WTC11 (cell line): Measurements from ENCODE around the gene SYNCRIP. TPM values are rescaled to one million over a fixed set of nuclear protein-coding genes. Genes with fewer than 3 reads are reported as not detected.

Source experiments
- ATAC-seq: fragments of 200-7000 bp; cut with Tn5 transposase; 2 replicates; pipeline ENCODE4 v1.10.0; 2021; ENCODE audit warnings: mild to moderate bottlenecking, moderate library complexity
- CTCF ChIA-PET: fragments of 300-600 bp; sonication (Branson Sonifier 250); formaldehyde crosslinking; loops from one replicate; lab custom pipeline; 2021; ENCODE audit warnings: antibody characterized with exemption; lab: Charles Lee
- POLR2A ChIA-PET: fragments of 350-600 bp; sonication (Branson Sonifier 250); formaldehyde crosslinking; loops from one replicate; lab custom pipeline; 2021; ENCODE audit warnings: antibody characterized with exemption; lab: Charles Lee
- DNase-seq: peaks from one replicate; pipeline ENCODE4 v3.0.0; 2021; ENCODE audit warnings: low spot score
- H3K27ac Mint-ChIP-seq: 2 replicates; pipeline ENCODE4 v1.8.0; 2021; ENCODE audit warnings: mixed read lengths
- H3K27me3 Mint-ChIP-seq: 2 replicates; pipeline ENCODE4 v1.8.0; 2021; ENCODE audit warnings: low read depth, mild to moderate bottlenecking, moderate library complexity, mixed read lengths
- H3K36me3 Mint-ChIP-seq: 2 replicates; pipeline ENCODE4 v1.8.0; 2021; ENCODE audit warnings: mixed read lengths
- H3K4me1 Mint-ChIP-seq: 2 replicates; pipeline ENCODE4 v1.8.0; 2022; ENCODE audit warnings: mixed read lengths
- H3K4me3 Mint-ChIP-seq: 2 replicates; pipeline ENCODE4 v1.8.0; 2021; ENCODE audit warnings: mild to moderate bottlenecking, moderate library complexity, mixed read lengths
- H3K9me3 Mint-ChIP-seq: 2 replicates; pipeline ENCODE4 v1.8.0; 2021; ENCODE audit warnings: mixed read lengths
- CBFB ChIP-seq: sonication (generic); formaldehyde crosslinking; IDR thresholded peaks from 2 replicates; pipeline ENCODE4 v1.8.1; 2022; ENCODE audit warnings: mild to moderate bottlenecking, low read depth, missing genetic modification reagents
- GRHL2 ChIP-seq: fragments of 250-450 bp; sonication (Bioruptor Pico); IDR thresholded peaks from 2 replicates; pipeline ENCODE4 v1.8.0; 2022; ENCODE audit warnings: mild to moderate bottlenecking, moderate library complexity; ENCODE audit not compliant: insufficient replicate concordance, severe bottlenecking
- HMGA2 ChIP-seq: fragments of 250-450 bp; sonication (Bioruptor Pico); IDR thresholded peaks from 2 replicates; pipeline ENCODE4 v1.4.0; 2021; ENCODE audit warnings: mild to moderate bottlenecking, moderate library complexity
- IRF2 ChIP-seq: sonication (generic); formaldehyde crosslinking; IDR thresholded peaks from 2 replicates; pipeline ENCODE4 v1.8.0; 2022; ENCODE audit warnings: low read depth, missing genetic modification reagents, borderline replicate concordance
- JUN ChIP-seq: sonication (generic); formaldehyde crosslinking; IDR thresholded peaks from 2 replicates; pipeline ENCODE4 v1.8.0; 2023; ENCODE audit warnings: mild to moderate bottlenecking, missing genetic modification reagents
- NFATC4 ChIP-seq: fragments of 250-450 bp; sonication (Bioruptor Pico); IDR thresholded peaks from 2 replicates; pipeline ENCODE4 v1.9.0; 2021; ENCODE audit warnings: mild to moderate bottlenecking
- PRRX2 ChIP-seq: fragments of 250-450 bp; sonication (Bioruptor Pico); IDR thresholded peaks from 2 replicates; pipeline ENCODE4 v1.8.0; 2021; ENCODE audit warnings: mild to moderate bottlenecking
- SMAD4 ChIP-seq: sonication (generic); formaldehyde crosslinking; IDR thresholded peaks from 2 replicates; pipeline ENCODE4 v1.8.0; 2022; ENCODE audit warnings: mild to moderate bottlenecking, missing genetic modification reagents
- TCF7 ChIP-seq: sonication (generic); formaldehyde crosslinking; IDR thresholded peaks from 2 replicates; pipeline ENCODE4 v1.8.0; 2022; ENCODE audit warnings: mild to moderate bottlenecking, low read depth, missing genetic modification reagents, moderate library complexity
- TEAD1 ChIP-seq: sonication (generic); formaldehyde crosslinking; IDR thresholded peaks from 2 replicates; pipeline ENCODE4 v1.8.0; 2022; ENCODE audit warnings: mild to moderate bottlenecking, missing genetic modification reagents
- TEAD4 ChIP-seq: sonication (generic); formaldehyde crosslinking; IDR thresholded peaks from 2 replicates; pipeline ENCODE4 v1.8.0; 2022; ENCODE audit warnings: mild to moderate bottlenecking, missing genetic modification reagents
- ZNF219 ChIP-seq: sonication (generic); formaldehyde crosslinking; IDR thresholded peaks from 2 replicates; pipeline ENCODE4 v1.8.0; 2023; ENCODE audit warnings: missing genetic modification reagents, mild to moderate bottlenecking, borderline replicate concordance
- ZNF416 ChIP-seq: fragments of 250-450 bp; sonication (Bioruptor Pico); IDR thresholded peaks from 2 replicates; pipeline ENCODE4 v1.9.0; 2021; ENCODE audit warnings: mild to moderate bottlenecking, inconsistent platforms
- total RNA-seq: library from RNA; stranded (reverse); gene quantifications from 3 replicates; pipeline ENCODE4 v1.2.3, GENCODE V29; 2021
- TF ChIP-seq, protein P1 (sequence below): sonication (generic); formaldehyde crosslinking; IDR thresholded peaks from 2 replicates; pipeline ENCODE4 v1.8.1; 2022; ENCODE audit warnings: mild to moderate bottlenecking, missing genetic modification reagents, moderate library complexity, borderline replicate concordance
- TF ChIP-seq, protein P2 (sequence below): sonication (generic); formaldehyde crosslinking; IDR thresholded peaks from 2 replicates; pipeline ENCODE4 v1.8.0; 2023; ENCODE audit warnings: missing genetic modification reagents, mild to moderate bottlenecking, borderline replicate concordance
- TF ChIP-seq, protein P3 (sequence below): sonication (generic); formaldehyde crosslinking; IDR thresholded peaks from 2 replicates; pipeline ENCODE4 v1.8.1; 2022; ENCODE audit warnings: low read depth, missing genetic modification reagents, borderline replicate concordance
- TF ChIP-seq, protein P4 (sequence below): fragments of 250-450 bp; sonication (Bioruptor Pico); IDR thresholded peaks from 2 replicates; pipeline ENCODE4 v1.9.0; 2021; ENCODE audit warnings: mild to moderate bottlenecking

Gene SYNCRIP
- total RNA-seq, 1 experiment from 2014 or later: 150 TPM

DNA sequence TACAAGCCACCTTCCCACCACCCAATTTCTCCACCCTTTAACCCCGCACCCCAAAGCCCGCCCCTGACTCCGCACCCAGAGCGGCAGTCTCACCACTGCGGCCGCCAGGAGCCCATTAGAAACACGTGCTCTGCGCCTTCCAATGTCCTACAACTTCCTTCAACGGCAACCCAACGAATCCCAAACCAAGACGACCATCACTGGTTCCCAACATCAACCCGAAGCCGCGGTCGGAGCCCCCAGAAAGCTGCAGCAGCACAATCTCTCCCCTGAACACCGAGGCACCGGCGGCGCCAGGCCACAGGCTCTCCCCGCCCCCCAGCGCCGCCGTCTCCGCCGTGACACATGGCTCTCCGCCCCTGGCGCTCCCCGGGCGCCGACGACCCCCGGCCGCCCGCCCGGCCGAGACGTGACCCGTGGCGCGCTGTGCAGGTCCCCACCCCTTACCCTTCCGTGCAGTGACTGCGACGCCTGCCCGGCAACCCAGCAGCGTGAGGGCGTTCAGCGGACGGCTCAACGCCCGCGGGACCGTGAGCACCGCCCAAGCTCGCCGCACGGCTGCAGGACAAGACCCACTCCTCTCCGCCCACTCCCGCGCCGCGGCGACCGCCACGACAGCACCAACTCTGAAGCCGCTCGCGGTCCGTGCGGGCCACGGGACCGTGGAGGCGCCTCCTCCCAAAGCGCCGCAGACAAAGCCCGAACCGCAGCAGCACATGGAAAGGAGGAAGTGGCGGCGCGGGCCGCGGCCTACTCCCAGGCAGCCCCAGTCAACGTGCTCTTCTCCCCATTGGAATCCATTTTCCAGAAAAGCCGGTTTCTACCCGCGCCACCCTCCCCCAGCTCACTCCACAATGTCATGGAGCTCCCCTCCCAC is 551 bp downstream of the SYNCRIP start (continued):
- no peak for TF ChIP-seq CBFB (CRISPR knock-in tag)
- TF ChIP-seq ZNF416 (CRISPR knock-in tag): no peak
- no peak for TF ChIP-seq IRF2
- TF ChIP-seq, protein P1, sequence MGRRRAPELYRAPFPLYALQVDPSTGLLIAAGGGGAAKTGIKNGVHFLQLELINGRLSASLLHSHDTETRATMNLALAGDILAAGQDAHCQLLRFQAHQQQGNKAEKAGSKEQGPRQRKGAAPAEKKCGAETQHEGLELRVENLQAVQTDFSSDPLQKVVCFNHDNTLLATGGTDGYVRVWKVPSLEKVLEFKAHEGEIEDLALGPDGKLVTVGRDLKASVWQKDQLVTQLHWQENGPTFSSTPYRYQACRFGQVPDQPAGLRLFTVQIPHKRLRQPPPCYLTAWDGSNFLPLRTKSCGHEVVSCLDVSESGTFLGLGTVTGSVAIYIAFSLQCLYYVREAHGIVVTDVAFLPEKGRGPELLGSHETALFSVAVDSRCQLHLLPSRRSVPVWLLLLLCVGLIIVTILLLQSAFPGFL (CRISPR knock-in tag): no peak
- TF ChIP-seq JUN: peak; percentile 5; the same call in 1 of the 2 replicates
- TF ChIP-seq, protein P2, sequence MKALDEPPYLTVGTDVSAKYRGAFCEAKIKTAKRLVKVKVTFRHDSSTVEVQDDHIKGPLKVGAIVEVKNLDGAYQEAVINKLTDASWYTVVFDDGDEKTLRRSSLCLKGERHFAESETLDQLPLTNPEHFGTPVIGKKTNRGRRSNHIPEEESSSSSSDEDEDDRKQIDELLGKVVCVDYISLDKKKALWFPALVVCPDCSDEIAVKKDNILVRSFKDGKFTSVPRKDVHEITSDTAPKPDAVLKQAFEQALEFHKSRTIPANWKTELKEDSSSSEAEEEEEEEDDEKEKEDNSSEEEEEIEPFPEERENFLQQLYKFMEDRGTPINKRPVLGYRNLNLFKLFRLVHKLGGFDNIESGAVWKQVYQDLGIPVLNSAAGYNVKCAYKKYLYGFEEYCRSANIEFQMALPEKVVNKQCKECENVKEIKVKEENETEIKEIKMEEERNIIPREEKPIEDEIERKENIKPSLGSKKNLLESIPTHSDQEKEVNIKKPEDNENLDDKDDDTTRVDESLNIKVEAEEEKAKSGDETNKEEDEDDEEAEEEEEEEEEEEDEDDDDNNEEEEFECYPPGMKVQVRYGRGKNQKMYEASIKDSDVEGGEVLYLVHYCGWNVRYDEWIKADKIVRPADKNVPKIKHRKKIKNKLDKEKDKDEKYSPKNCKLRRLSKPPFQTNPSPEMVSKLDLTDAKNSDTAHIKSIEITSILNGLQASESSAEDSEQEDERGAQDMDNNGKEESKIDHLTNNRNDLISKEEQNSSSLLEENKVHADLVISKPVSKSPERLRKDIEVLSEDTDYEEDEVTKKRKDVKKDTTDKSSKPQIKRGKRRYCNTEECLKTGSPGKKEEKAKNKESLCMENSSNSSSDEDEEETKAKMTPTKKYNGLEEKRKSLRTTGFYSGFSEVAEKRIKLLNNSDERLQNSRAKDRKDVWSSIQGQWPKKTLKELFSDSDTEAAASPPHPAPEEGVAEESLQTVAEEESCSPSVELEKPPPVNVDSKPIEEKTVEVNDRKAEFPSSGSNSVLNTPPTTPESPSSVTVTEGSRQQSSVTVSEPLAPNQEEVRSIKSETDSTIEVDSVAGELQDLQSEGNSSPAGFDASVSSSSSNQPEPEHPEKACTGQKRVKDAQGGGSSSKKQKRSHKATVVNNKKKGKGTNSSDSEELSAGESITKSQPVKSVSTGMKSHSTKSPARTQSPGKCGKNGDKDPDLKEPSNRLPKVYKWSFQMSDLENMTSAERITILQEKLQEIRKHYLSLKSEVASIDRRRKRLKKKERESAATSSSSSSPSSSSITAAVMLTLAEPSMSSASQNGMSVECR (CRISPR knock-in tag): no peak

DNA sequence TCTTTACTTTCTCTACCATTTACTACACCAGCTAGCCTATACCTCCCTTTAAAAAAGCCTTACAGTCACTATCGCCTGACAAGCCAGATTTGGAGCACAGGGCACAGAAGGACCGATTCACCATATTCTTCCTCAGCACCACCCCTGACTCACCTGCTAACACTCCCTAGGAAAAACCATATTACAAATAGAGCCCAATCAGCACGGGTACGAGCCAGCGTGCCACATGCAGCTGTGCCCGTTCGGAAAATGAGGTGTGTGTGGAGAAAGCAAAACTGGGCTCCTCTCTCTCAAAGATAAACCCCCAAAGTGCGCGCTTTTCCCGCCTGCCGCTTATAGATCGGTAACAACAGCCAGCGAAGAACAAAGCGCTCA is 1.2 kb downstream of the SYNCRIP start:
- Mint-ChIP-seq H3K27me3 (no peaks in the 10 kb centered on the region), H3K36me3 (peaks cover 58% of the 10 kb centered on the region), H3K4me1 (peaks cover 57% of the 10 kb centered on the region), H3K4me3 (peak overlapping the region; percentile 94), H3K27ac (peak overlapping the region; percentile 97), H3K9me3 (peaks cover 4% of the 10 kb centered on the region)
- TF ChIP-seq TEAD1 (CRISPR knock-in tag) (peak; percentile 12; the same call in 1 of the 2 replicates), HMGA2 (CRISPR knock-in tag) (no peak), TEAD4 (CRISPR knock-in tag) (no peak)
- CTCF ChIA-PET: no interaction called here
- ATAC-seq: no peak
- DNase-seq: no peak
- POLR2A ChIA-PET: interaction anchor here (1.7 to 5.2 kb wide), 3 partner anchors 9 to 37 kb away, joined by 4 to 102 read pairs (median 76); no protein-coding TSS in a partner anchor

DNA sequence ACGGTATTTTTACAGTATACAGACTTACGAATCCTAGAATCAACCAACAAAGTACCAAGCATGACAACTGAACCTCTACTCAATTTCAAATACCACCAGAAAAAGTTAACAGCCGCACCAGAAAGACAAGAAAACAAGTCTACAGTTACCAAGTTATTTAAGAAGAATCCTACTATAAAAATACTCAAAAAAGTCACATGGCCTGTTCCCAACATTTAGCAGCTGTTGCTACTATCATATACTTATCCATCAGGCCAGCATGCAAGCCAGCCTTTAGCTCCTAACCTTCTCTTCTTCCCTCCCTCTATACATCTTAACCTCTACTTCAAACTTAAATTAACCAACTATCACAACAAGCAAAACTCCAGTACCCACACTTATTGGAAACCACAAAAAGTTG is 1.9 kb downstream of the SYNCRIP start:
- DNase-seq: no peak
- Mint-ChIP-seq H3K27ac (peak overlapping the region; percentile 97), H3K36me3 (peaks cover 62% of the 10 kb centered on the region), H3K4me1 (peaks cover 59% of the 10 kb centered on the region), H3K9me3 (peaks cover 4% of the 10 kb centered on the region), H3K27me3 (no peaks in the 10 kb centered on the region), H3K4me3 (peak overlapping the region; percentile 94)
- ChIA-PET POLR2A (interaction anchor here (0.6 to 5.2 kb wide), 5 partner anchors 9 to 94 kb away, joined by 4 to 102 read pairs (median 4); no protein-coding TSS in a partner anchor), CTCF (no interaction called here)
- ATAC-seq: no peak
- TF ChIP-seq, protein P3, sequence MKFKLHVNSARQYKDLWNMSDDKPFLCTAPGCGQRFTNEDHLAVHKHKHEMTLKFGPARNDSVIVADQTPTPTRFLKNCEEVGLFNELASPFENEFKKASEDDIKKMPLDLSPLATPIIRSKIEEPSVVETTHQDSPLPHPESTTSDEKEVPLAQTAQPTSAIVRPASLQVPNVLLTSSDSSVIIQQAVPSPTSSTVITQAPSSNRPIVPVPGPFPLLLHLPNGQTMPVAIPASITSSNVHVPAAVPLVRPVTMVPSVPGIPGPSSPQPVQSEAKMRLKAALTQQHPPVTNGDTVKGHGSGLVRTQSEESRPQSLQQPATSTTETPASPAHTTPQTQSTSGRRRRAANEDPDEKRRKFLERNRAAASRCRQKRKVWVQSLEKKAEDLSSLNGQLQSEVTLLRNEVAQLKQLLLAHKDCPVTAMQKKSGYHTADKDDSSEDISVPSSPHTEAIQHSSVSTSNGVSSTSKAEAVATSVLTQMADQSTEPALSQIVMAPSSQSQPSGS (CRISPR knock-in tag): no peak
- TF ChIP-seq GRHL2 (CRISPR knock-in tag): no peak
- TF ChIP-seq TCF7 (CRISPR knock-in tag): no peak
- TF ChIP-seq TEAD1 (CRISPR knock-in tag): no peak
- TF ChIP-seq, protein P4, sequence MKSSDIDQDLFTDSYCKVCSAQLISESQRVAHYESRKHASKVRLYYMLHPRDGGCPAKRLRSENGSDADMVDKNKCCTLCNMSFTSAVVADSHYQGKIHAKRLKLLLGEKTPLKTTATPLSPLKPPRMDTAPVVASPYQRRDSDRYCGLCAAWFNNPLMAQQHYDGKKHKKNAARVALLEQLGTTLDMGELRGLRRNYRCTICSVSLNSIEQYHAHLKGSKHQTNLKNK: no peak
- no peak for TF ChIP-seq ZNF219
- no peak for TF ChIP-seq SMAD4 (CRISPR knock-in tag)
- TF ChIP-seq JUN: no peak
- no peak for TF ChIP-seq NFATC4 (CRISPR knock-in tag)
- TF ChIP-seq, protein P2 (CRISPR knock-in tag): no peak
- TF ChIP-seq, protein P1 (CRISPR knock-in tag): no peak
- TF ChIP-seq PRRX2 (CRISPR knock-in tag): no peak
